ENCODE results near the gene GAGE10.

DNA sequence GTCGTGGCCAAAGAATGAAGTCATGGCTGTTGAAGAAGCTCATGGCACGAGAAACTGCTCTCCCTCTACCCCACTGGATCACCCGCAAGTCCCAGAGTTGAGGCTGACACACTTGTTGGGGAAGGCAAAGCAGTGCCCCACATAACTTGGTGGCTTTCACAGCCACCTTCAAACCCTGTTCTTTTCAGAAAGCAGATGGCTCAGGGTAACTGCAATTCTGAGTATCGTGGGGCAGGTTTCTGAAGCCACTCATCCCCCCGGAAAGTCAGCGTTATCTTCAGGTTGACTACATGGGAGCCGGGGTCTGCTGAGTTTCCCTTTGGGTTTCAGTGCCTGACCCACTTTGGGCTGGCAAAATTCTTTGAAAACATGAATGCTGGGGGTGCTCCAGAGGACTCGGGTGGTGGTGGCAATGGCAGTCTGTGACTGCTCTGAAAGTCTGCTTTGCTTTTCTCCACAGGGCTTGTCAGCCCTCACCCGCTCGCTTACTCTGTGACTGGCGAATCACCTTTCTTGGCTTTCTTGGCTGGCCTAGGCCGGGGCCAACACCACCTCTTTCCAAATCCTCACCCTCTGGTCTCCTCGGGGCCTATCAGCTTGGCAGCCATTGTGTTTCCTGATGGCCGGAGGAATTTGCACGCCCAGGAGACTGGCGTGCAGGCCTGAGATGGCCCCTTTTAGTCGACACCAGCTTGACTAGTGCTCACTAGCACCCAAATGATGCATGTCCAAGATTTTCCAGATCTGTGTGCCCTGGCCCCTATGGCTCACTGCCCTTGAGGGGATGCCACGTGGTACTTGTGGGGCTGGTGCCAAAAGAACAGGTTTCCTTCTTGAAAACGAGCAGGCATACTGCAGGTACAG lies 26.5 kb upstream of the GAGE10 start:
- TF ChIP-seq ZNF274 (IDR thresholded peaks at IDR 0.05; ENCODE audit: low read depth, low read length) (no peak), SUZ12 (IDR thresholded peaks at IDR 0.05; ENCODE audit: extremely low read depth, insufficient read depth, insufficient read length) (no peak)
